Activated CD8-positive, alpha-beta memory T cell treated with anti-CD3 and anti-CD28 coated beads for 4 hours (primary cell): Measurements from ENCODE around the gene RAMP1.
"Not testable (repeated sequence)": the region's sequence is repeated elsewhere in the genome, so short reads cannot be mapped to it uniquely, and the experiment has no call there.

Source experiments
- DNase-seq, 2 donors: peaks; one replicate each; pipeline ENCODE4 v3.0.0-alpha.2; 2020; ENCODE audit warnings: low read depth in 2 of 2

RAMP1 gene

GRCh38 chr2:237863689-237864443 is 4.4 kb downstream of the RAMP1 start:
- DNase-seq = no peak

DNA sequence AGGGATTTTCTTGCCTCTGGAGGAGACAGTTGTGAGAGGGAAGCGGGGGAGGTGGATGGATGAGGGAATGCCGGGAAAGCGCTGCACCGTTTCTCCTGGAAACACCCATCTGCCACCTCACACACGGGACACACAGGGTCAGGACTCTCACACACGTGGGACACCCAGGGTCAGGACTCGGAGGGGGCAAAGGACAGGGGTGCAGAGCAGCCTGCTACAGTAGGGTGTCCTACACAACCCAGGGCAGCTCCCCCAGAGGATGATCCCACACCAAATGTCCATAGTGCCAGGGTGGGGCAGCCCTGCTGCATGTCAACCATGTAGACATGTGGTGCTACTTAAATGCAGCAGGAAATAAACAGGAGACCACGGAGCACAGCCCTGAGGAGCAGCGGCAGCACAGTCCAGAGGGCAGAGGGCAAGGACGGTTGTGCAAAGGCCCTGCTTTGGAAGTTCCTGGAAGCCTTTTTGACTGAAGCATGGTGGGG is 5.1 kb downstream of the RAMP1 start:
- DNase-seq = no peak

- DNase-seq = no peak
Observed at GRCh38 chr2:237864940-237865622, 5.7 kb downstream of the RAMP1 start.

DNA sequence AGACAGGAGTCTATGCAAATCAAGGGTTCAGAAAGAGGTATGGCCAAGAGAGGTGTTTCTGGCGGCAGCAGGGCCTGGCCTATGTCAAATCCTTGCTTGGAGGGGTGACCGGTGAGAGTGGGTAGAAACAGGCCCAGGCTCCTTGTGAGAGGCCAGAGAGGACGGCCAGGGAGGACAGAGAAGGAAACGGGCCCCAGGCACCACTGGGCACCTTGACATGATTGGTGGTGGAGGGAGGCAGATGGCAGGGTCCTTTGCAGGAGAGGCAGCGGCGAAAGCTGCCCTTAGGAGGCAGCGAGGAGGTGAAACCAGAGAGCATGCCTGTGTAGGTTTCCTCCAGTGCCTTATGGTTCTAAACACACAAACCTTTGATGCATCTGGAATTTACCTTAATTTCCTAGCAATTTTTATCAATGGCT is 6.2 kb downstream of the RAMP1 start:
- DNase-seq = no peak

DNA sequence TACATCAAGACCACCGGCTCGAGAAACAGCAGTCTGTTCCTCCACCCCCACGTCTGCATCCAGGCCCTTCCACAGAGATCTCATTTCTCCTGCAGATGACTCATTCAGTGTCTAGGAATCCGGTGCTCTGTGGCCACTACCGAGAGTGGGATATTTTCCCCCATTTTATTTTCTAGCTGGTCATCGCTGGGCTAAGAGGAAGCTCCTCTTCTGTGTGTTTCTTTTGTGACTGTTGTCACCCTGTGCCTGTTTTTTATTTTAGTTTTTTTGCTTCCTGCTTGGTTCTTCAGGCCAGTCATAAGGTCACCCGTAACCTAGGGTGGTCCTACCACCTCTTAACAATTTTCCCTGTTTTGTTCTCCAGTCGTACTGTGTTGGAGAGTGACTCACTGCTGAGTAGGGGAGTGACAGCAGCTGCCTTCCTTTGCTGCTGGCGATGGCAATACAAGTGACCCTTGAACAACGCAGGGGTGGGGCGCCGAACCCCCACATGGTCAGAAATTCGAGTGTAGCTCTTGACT is 6.7 kb downstream of the RAMP1 start:
- no peak for DNase-seq

- DNase-seq = no peak
Observed at GRCh38 chr2:237867465-237867864, 8.0 kb downstream of the RAMP1 start.

- DNase-seq = not testable (repeated sequence)
Observed at GRCh38 chr2:237868074-237868473, 8.7 kb downstream of the RAMP1 start.

GRCh38 chr2:237868631-237869342 is 9.4 kb downstream of the RAMP1 start:
- DNase-seq = no peak

GRCh38 chr2:237869343-237870102 is 10.1 kb downstream of the RAMP1 start:
- no peak for DNase-seq

DNA sequence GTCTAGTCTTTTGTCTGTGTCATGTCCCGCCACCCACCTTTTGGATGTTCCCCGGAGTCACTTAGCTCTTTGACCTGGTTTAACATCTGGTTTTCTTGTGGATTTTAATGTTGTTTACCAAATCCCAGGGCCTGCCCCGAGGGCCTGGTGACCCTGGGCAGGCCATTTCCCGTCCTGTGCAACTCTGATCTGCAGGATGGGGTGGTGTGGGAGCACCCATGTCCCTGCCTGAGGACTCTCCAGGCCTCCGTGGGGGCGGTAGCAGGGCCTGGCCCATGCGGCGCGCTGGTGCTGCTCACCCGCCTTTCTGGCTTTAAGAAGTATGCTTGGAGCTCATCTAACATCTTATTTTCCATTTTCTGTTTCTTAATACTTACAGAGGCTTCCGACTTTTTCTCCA is 10.7 kb downstream of the RAMP1 start:
- DNase-seq = no peak

DNA sequence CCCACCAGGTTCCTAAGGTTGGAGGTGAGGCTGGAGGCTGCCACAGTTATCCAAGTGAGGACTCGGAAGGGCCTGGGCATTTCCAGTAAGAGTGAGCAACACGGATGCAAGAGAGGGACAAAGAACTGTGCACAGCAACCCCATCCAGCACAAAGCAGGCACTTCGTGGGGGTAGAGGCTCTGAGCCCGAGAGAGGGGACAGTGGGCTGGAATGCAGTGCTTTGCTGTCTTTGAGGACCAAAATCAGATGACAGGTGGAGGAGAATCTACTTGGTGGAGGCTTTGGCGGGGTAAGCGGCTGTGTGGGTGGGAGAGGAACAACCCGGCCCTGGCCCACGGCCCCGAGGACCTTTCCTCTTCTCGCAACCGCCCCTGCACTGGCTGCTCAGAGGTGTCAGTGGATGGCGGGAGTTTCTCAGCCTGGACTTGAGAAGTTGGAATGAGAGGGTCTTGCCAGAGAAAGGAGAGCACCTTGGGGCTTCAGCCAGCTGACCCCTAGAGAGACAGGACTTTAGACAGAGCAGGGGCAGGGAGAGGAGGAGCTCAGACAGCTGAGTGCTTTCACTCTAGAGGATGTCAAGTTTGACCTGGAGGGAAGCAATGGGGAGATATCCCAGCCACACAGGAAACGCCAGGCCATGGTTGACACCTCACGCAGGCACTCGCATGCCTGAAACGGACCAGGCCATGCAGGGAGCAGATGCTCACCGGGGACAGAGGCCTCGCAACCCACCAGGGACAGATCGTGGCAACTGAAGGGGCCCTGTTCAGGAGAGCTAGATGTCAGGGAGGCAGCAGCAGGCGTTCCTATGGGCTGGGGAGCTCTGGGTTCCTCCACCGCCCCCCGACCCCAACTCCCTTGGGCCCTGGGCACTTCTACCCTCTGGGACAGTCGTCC is 11.6 kb downstream of the RAMP1 start:
- DNase-seq = no peak

DNA sequence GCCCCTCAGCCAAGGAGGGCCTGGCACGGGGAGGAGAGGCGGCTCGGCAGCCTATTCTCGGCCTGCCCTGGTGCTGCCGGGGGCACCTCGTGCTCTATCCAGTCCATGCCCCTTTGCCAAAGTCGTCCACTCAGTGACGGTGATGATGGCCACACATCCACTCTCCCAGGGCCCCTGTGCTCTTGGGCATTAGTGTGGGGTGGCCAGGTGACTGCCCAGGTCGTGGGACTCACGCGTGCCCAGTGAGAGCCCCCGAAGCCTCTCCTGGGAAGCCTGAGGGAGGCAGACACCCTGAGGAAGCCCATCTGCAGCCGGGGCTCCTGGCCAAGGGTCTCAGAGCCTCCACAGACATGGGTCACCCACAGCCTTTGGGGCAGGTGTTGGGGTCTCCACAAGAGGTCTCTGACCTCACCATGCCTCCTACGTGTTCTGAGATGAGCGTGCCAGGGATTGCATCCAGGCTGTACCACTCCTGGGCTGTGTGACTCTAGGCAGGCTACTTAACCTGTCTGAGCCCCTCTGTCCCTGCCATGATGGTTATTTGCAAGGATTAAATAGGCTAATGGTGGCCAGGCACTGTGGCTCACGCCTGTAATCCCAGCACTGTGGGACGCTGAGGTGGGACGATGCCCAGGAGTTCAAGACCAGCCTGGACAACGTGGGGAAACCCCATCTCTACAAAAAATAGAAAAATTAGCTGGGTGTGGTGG is 12.9 kb downstream of the RAMP1 start:
- DNase-seq = no peak

GRCh38 chr2:237873421-237873831 is 14.0 kb downstream of the RAMP1 start:
- no peak for DNase-seq

GRCh38 chr2:237873897-237874551 is 14.6 kb downstream of the RAMP1 start:
- no peak for DNase-seq

GRCh38 chr2:237874585-237875161 is 15.2 kb downstream of the RAMP1 start:
- no peak for DNase-seq

GRCh38 chr2:237875256-237876060 is 16.0 kb downstream of the RAMP1 start:
- DNase-seq = no peak

GRCh38 chr2:237876061-237876526 is 16.7 kb downstream of the RAMP1 start:
- DNase-seq = no peak

DNA sequence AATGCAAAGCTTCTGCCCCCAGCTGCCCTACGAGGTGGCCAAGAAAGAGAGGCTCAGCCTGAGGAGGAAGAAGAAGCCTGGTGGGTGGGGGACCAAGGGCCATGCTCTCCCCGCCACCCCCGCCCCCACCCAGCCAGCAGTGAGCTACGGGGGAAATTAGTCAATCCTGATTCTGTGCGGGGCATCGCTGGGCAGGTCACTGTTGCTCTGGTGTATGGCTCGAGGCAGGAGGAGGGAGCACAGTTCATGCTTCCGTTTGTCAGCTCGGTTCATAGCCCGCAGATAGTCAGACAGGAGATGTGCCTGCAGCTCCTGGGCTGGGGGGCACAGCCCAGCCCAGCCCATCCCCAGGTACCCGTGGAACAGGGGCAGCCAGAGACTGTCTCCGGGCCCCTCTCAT is 17.1 kb downstream of the RAMP1 start:
- DNase-seq = no peak
